SK-N-SH treated with all-trans-retinoic acid at 6 μM for 48 hours (cell line): ENCODE data around the gene COL19A1.

Experiments used
- ATAC-seq: fragments of 200-7000 bp; cut with Tn5 transposase; 3 replicates; pipeline ENCODE4 v1.9.1; 2020; ENCODE audit warnings: mild to moderate bottlenecking, moderate library complexity
- BACH2 ChIP-seq: fragments of 250-450 bp; sonication (Bioruptor Pico); IDR thresholded peaks from 2 replicates; pipeline ENCODE4 v1.9.0; 2021; ENCODE audit warnings: mild to moderate bottlenecking, borderline replicate concordance
- CSDC2 ChIP-seq: fragments of 250-450 bp; sonication (Bioruptor Pico); IDR thresholded peaks from 2 replicates; pipeline ENCODE4 v1.5.0; 2020; ENCODE audit warnings: mild to moderate bottlenecking, moderate library complexity
- ESRRG ChIP-seq: fragments of 250-450 bp; sonication (Bioruptor Pico); IDR thresholded peaks from 2 replicates; pipeline ENCODE4 v1.6.1; 2021; ENCODE audit warnings: mild to moderate bottlenecking
- GLIS3 ChIP-seq: fragments of 250-450 bp; sonication (Bioruptor Pico); IDR thresholded peaks from 2 replicates; pipeline ENCODE4 v1.5.0; 2020; ENCODE audit warnings: mild to moderate bottlenecking, moderate library complexity
- ISL1 ChIP-seq: fragments of 250-450 bp; sonication (Bioruptor Pico); IDR thresholded peaks from 2 replicates; pipeline ENCODE4 v2.1.2; 2022; ENCODE audit warnings: mild to moderate bottlenecking, moderate library complexity
- PPARA ChIP-seq: fragments of 250-450 bp; sonication (Bioruptor Pico); IDR thresholded peaks from 2 replicates; pipeline ENCODE4 v1.5.0; 2020; ENCODE audit warnings: mild to moderate bottlenecking, borderline replicate concordance
- RARB ChIP-seq: fragments of 250-450 bp; sonication (Bioruptor Pico); IDR thresholded peaks from 2 replicates; pipeline ENCODE4 v1.8.0; 2021; ENCODE audit warnings: mild to moderate bottlenecking, moderate library complexity
- SNAI2 ChIP-seq: fragments of 250-450 bp; sonication (Bioruptor Pico); IDR thresholded peaks from 2 replicates; pipeline ENCODE4 v1.5.0; 2020; ENCODE audit warnings: mild to moderate bottlenecking, moderate library complexity
- TCF4 ChIP-seq: fragments of 250-450 bp; sonication (Bioruptor Pico); IDR thresholded peaks from 2 replicates; pipeline ENCODE4 v1.8.0; 2021; ENCODE audit warnings: mild to moderate bottlenecking, moderate library complexity, borderline replicate concordance
- TOX ChIP-seq: fragments of 250-450 bp; sonication (Bioruptor Pico); IDR thresholded peaks from 2 replicates; pipeline ENCODE4 v1.8.0; 2021; ENCODE audit warnings: mild to moderate bottlenecking, moderate library complexity, borderline replicate concordance
- ZC3H10 ChIP-seq: fragments of 250-450 bp; sonication (Bioruptor Pico); IDR thresholded peaks from 2 replicates; pipeline ENCODE4 v1.5.1; 2021; ENCODE audit warnings: mild to moderate bottlenecking, moderate library complexity
- ZFP3 ChIP-seq: fragments of 250-450 bp; sonication (Bioruptor Pico); IDR thresholded peaks from 2 replicates; pipeline ENCODE4 v1.5.0; 2020; ENCODE audit warnings: mild to moderate bottlenecking, moderate library complexity
- ZNF565 ChIP-seq: fragments of 450-650 bp; formaldehyde crosslinking; conservative IDR thresholded peaks from 2 replicates; pipeline ENCODE4 v1.5.0; 2020; ENCODE audit warnings: low read depth, mild to moderate bottlenecking, moderate library complexity
- ZNF70 ChIP-seq: fragments of 450-650 bp; formaldehyde crosslinking; IDR thresholded peaks from 2 replicates; pipeline ENCODE4 v1.5.0; 2020; ENCODE audit warnings: mild to moderate bottlenecking, moderate library complexity
- ZNF8 ChIP-seq: fragments of 450-650 bp; formaldehyde crosslinking; IDR thresholded peaks from 2 replicates; pipeline ENCODE4 v1.5.0; 2020; ENCODE audit warnings: mild to moderate bottlenecking, moderate library complexity
- TF ChIP-seq, protein P1 (sequence below): fragments of 250-450 bp; sonication (Bioruptor Pico); IDR thresholded peaks from 2 replicates; pipeline ENCODE4 v1.5.1; 2020; ENCODE audit warnings: low read depth, mild to moderate bottlenecking, moderate library complexity
- TF ChIP-seq, protein P2 (sequence below): fragments of 250-450 bp; sonication (Bioruptor Pico); IDR thresholded peaks from 2 replicates; pipeline ENCODE4 v1.5.1; 2021; ENCODE audit warnings: mild to moderate bottlenecking, moderate library complexity
- TF ChIP-seq, protein P3 (sequence below): fragments of 250-450 bp; sonication (Bioruptor Pico); IDR thresholded peaks from 2 replicates; pipeline ENCODE4 v1.8.0; 2021; ENCODE audit warnings: low read depth, mild to moderate bottlenecking, moderate library complexity, borderline replicate concordance
- TF ChIP-seq, protein P4 (sequence below): fragments of 250-450 bp; sonication (Bioruptor Pico); IDR thresholded peaks from 2 replicates; pipeline ENCODE4 v1.5.0; 2020; ENCODE audit warnings: mild to moderate bottlenecking, moderate library complexity
- TF ChIP-seq, protein P5 (sequence below): fragments of 250-450 bp; sonication (Bioruptor Pico); IDR thresholded peaks from 2 replicates; pipeline ENCODE4 v1.8.0; 2020; ENCODE audit warnings: mild to moderate bottlenecking, moderate library complexity, borderline replicate concordance

Gene COL19A1

DNA sequence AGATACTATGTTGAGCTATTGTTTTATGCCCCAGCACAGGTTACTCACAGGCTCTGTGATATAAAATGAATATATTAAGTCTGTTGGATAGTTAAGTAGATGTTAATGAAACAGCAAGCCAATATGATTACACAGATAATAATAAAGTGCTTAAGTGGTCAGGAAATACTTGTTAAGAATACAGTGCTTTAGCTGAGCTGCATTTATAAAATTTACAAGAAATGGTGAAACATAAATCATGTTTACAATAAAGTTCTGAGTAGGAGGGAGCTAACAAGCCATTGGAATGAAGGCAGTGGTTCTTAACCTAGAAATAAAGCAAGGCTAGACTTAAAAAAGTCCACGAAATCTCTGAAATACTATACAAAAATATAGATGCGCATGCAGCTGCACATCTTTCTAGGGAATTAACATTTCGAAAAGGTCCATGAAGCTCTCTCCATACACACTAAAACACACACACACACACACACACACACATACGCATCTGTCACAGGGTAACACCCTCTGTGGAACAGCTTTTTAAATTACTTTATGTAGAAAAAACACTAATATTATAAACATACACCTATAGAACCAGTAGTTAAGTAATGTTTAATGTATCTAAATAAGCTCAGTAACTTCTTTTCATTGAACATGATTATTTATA, 349.2 kb downstream of the COL19A1 start (continued):
- TF ChIP-seq, protein P1, sequence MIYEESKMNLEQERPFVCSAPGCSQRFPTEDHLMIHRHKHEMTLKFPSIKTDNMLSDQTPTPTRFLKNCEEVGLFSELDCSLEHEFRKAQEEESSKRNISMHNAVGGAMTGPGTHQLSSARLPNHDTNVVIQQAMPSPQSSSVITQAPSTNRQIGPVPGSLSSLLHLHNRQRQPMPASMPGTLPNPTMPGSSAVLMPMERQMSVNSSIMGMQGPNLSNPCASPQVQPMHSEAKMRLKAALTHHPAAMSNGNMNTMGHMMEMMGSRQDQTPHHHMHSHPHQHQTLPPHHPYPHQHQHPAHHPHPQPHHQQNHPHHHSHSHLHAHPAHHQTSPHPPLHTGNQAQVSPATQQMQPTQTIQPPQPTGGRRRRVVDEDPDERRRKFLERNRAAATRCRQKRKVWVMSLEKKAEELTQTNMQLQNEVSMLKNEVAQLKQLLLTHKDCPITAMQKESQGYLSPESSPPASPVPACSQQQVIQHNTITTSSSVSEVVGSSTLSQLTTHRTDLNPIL (CRISPR knock-in tag), result no peak
- TF ChIP-seq BACH2 (CRISPR knock-in tag) (no peak), ZFP3 (CRISPR knock-in tag) (no peak), TOX (CRISPR knock-in tag) (no peak), ZNF565 (CRISPR knock-in tag) (no peak), PPARA (CRISPR knock-in tag) (no peak), TCF4 (CRISPR knock-in tag) (no peak)
- TF ChIP-seq, protein P2, sequence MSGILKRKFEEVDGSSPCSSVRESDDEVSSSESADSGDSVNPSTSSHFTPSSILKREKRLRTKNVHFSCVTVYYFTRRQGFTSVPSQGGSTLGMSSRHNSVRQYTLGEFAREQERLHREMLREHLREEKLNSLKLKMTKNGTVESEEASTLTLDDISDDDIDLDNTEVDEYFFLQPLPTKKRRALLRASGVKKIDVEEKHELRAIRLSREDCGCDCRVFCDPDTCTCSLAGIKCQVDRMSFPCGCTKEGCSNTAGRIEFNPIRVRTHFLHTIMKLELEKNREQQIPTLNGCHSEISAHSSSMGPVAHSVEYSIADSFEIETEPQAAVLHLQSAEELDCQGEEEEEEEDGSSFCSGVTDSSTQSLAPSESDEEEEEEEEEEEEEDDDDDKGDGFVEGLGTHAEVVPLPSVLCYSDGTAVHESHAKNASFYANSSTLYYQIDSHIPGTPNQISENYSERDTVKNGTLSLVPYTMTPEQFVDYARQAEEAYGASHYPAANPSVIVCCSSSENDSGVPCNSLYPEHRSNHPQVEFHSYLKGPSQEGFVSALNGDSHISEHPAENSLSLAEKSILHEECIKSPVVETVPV, result no peak

DNA sequence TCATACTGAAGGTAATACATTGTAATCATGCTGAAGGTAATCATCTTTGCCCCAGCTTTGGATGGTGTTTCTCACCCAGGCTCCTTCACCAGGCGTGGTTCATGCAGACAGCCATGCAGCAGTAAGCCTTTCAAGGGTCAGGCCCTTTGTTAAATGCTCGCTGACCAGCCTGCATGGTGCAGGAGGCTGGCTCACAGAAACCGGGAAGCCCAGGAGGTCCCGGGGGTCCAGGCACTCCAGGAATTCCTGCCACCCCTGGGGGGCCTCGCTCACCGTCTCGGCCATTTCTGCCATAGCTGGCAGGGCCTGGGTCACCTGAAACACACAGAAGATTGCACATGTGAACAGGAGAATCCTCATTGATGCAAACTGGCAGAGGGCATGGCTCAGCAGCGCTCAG, 350.4 kb downstream of the COL19A1 start:
- no peak for ATAC-seq
- TF ChIP-seq TOX (CRISPR knock-in tag), result no peak
- no peak for TF ChIP-seq GLIS3
- TF ChIP-seq ISL1 (CRISPR knock-in tag), result no peak
- no peak for TF ChIP-seq SNAI2 (CRISPR knock-in tag)
- no peak for TF ChIP-seq ZC3H10
- no peak for TF ChIP-seq CSDC2
- no peak for TF ChIP-seq ZNF70 (CRISPR knock-in tag)
- TF ChIP-seq ZNF8 (CRISPR knock-in tag), result no peak
- TF ChIP-seq ZNF565 (CRISPR knock-in tag), result no peak
- no peak for TF ChIP-seq TCF4 (CRISPR knock-in tag)
- TF ChIP-seq PPARA (CRISPR knock-in tag), result no peak
- TF ChIP-seq, protein P3, sequence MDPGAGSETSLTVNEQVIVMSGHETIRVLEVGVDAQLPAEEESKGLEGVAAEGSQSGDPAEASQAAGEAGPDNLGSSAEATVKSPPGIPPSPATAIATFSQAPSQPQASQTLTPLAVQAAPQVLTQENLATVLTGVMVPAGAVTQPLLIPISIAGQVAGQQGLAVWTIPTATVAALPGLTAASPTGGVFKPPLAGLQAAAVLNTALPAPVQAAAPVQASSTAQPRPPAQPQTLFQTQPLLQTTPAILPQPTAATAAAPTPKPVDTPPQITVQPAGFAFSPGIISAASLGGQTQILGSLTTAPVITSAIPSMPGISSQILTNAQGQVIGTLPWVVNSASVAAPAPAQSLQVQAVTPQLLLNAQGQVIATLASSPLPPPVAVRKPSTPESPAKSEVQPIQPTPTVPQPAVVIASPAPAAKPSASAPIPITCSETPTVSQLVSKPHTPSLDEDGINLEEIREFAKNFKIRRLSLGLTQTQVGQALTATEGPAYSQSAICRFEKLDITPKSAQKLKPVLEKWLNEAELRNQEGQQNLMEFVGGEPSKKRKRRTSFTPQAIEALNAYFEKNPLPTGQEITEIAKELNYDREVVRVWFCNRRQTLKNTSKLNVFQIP (CRISPR knock-in tag), result no peak
- TF ChIP-seq, protein P4, sequence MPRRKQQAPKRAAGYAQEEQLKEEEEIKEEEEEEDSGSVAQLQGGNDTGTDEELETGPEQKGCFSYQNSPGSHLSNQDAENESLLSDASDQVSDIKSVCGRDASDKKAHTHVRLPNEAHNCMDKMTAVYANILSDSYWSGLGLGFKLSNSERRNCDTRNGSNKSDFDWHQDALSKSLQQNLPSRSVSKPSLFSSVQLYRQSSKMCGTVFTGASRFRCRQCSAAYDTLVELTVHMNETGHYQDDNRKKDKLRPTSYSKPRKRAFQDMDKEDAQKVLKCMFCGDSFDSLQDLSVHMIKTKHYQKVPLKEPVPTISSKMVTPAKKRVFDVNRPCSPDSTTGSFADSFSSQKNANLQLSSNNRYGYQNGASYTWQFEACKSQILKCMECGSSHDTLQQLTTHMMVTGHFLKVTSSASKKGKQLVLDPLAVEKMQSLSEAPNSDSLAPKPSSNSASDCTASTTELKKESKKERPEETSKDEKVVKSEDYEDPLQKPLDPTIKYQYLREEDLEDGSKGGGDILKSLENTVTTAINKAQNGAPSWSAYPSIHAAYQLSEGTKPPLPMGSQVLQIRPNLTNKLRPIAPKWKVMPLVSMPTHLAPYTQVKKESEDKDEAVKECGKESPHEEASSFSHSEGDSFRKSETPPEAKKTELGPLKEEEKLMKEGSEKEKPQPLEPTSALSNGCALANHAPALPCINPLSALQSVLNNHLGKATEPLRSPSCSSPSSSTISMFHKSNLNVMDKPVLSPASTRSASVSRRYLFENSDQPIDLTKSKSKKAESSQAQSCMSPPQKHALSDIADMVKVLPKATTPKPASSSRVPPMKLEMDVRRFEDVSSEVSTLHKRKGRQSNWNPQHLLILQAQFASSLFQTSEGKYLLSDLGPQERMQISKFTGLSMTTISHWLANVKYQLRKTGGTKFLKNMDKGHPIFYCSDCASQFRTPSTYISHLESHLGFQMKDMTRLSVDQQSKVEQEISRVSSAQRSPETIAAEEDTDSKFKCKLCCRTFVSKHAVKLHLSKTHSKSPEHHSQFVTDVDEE (CRISPR knock-in tag), result no peak
- no peak for TF ChIP-seq BACH2 (CRISPR knock-in tag)

DNA sequence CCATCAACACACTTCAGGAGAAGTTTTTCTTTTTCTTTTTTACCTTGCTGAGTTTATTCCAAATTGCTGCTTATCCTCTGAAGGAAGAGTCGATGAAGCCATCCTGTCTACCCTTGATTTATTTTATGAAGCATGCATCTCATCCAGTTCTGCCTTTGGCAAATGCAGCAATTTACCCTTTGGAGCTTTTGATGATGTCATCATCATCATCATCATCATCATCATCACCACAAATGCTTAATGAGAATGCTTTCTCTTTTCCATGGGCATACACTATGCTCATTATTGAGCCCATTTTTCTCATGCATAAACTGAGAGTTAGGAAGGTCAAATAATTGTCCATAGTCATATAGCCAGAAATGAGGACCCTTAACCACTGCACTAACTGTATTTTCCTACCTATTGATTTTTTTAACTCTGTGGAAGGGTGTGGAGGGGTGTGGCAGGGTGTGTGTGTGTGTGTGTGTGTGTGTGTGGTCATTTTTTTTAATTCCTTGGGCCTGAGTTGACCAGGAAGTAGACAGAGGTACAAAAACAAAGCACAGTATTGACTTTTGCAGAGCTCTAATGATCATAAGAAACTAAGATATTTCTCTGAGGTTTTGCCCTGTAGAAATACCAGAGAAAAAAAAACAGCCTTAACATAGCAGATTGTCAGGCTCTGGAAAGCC, 353.7 kb downstream of the COL19A1 start:
- no peak for ATAC-seq
- no peak for TF ChIP-seq ZNF565 (CRISPR knock-in tag)
- TF ChIP-seq ZNF8 (CRISPR knock-in tag), result no peak
- no peak for TF ChIP-seq ESRRG
- no peak for TF ChIP-seq ZNF70 (CRISPR knock-in tag)
- TF ChIP-seq, protein P5, sequence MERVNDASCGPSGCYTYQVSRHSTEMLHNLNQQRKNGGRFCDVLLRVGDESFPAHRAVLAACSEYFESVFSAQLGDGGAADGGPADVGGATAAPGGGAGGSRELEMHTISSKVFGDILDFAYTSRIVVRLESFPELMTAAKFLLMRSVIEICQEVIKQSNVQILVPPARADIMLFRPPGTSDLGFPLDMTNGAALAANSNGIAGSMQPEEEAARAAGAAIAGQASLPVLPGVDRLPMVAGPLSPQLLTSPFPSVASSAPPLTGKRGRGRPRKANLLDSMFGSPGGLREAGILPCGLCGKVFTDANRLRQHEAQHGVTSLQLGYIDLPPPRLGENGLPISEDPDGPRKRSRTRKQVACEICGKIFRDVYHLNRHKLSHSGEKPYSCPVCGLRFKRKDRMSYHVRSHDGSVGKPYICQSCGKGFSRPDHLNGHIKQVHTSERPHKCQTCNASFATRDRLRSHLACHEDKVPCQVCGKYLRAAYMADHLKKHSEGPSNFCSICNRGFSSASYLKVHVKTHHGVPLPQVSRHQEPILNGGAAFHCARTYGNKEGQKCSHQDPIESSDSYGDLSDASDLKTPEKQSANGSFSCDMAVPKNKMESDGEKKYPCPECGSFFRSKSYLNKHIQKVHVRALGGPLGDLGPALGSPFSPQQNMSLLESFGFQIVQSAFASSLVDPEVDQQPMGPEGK (CRISPR knock-in tag), result no peak
- no peak for TF ChIP-seq GLIS3
- no peak for TF ChIP-seq TOX (CRISPR knock-in tag)
- no peak for TF ChIP-seq RARB (CRISPR knock-in tag)
- TF ChIP-seq, protein P4 (CRISPR knock-in tag), result no peak
- TF ChIP-seq, protein P1 (CRISPR knock-in tag), result no peak
- TF ChIP-seq BACH2 (CRISPR knock-in tag), result no peak
